ENCODE data around the gene PEX16. TPM values are rescaled to one million over a fixed set of nuclear protein-coding genes. Genes with fewer than 3 reads are reported as not detected.
A peak's percentile ranks its signal among the peaks of the same experiment; 100 is the strongest.

The PEX16 gene
- total and polyA plus RNA-seq, 9 of the 15 experiments (the other 6 are each of a cell fraction or from before 2014, with no cell fraction given) = 1.5 to 43.9 (median 14.6) TPM

- in situ Hi-C loops (cut with MboI) = no loop called here
- H3K27ac ChIP-seq (ENCODE audit: extremely low read depth, low read depth, low read length) = no peak overlapping the region
- peak overlapping the region in 1 of 2 experiments; percentile 65; a peak in 1 of 4 replicates for H3K9ac ChIP-seq (ENCODE audit: insufficient read depth in 1 of 2, low read depth in 2 of 2, low read length in 2 of 2)
- H3K4me2 ChIP-seq (ENCODE audit: insufficient read depth, low read length) = no peak overlapping the region
- no peaks in the 10 kb centered on the region; the same call in 1 of the 2 replicates for H4K20me1 ChIP-seq (replicated peaks; ENCODE audit: control insufficient read depth, insufficient read depth, low read length)
- POLR2A ChIA-PET = interaction anchor here (1.0 to 1.3 kb wide), 2 partner anchors 10 to 14 kb away, joined by 3 read pairs; no protein-coding TSS in a partner anchor
- intact Hi-C loops (cut with micrococcal nuclease) = no loop called here
- H3K9me1 ChIP-seq (ENCODE audit: control insufficient read depth, insufficient read depth, low read length) = no peaks in the 10 kb centered on the region
- H3K4me1 ChIP-seq (replicated peaks in 1 of 2; ENCODE audit: control insufficient read depth in 2 of 2, insufficient read depth in 2 of 2, low read length in 2 of 2) = peaks cover 5 to 19% of the 10 kb centered on the region in 2 experiments; a peak in 3 of 5 replicates
- H3K36me3 ChIP-seq (ENCODE audit: control insufficient read depth, insufficient read depth, low read length) = peaks cover 49% of the 10 kb centered on the region; the same call in 2 of the 3 replicates
- no peaks in the 10 kb centered on the region for H3K9me3 ChIP-seq (replicated peaks; ENCODE audit: control insufficient read depth, insufficient read depth, low read depth, low read length)
- WGBS (ENCODE audit: insufficient coverage, low coverage, missing lambda C conversion rate) = 76% methylated on average over 12 of the region's 12 CpGs
- TF ChIP-seq CSDE1 (IDR thresholded peaks at IDR 0.05) (no peak), FOXA1 (IDR thresholded peaks at IDR 0.05; ENCODE audit: borderline replicate concordance) (no peak), TAL1 (IDR thresholded peaks at IDR 0.05) (no peak), TSC22D4 (tag; IDR thresholded peaks at IDR 0.05) (no peak), PHF20 (IDR thresholded peaks at IDR 0.05; ENCODE audit: partially characterized antibody) (no peak), CAMTA2 (CRISPR knock-in tag; conservative IDR thresholded peaks at IDR 0.05) (no peak)
- TF ChIP-seq, protein P1, sequence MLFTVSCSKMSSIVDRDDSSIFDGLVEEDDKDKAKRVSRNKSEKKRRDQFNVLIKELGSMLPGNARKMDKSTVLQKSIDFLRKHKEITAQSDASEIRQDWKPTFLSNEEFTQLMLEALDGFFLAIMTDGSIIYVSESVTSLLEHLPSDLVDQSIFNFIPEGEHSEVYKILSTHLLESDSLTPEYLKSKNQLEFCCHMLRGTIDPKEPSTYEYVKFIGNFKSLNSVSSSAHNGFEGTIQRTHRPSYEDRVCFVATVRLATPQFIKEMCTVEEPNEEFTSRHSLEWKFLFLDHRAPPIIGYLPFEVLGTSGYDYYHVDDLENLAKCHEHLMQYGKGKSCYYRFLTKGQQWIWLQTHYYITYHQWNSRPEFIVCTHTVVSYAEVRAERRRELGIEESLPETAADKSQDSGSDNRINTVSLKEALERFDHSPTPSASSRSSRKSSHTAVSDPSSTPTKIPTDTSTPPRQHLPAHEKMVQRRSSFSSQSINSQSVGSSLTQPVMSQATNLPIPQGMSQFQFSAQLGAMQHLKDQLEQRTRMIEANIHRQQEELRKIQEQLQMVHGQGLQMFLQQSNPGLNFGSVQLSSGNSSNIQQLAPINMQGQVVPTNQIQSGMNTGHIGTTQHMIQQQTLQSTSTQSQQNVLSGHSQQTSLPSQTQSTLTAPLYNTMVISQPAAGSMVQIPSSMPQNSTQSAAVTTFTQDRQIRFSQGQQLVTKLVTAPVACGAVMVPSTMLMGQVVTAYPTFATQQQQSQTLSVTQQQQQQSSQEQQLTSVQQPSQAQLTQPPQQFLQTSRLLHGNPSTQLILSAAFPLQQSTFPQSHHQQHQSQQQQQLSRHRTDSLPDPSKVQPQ (CRISPR knock-in tag; IDR thresholded peaks at IDR 0.05; ENCODE audit: borderline replicate concordance) = no peak
- FAIRE-seq (no peak), DNase-seq (ENCODE audit: extremely low read depth in 1 of 4, low spot score in 3 of 4) (no peak), ATAC-seq (no peak)
- BruUV-seq (replicated peaks) = no TSS peak
- H3K79me2 ChIP-seq (ENCODE audit: control insufficient read depth, insufficient read depth, low read length) = no peaks in the 10 kb centered on the region
- H3K4me3 ChIP-seq = no peak overlapping the region
- CTCF ChIA-PET (ENCODE audit: low intra/inter-chr PET ratio) = no interaction called here
- no peak overlapping the region for H2AFZ ChIP-seq (ENCODE audit: low read depth, low read length)
- H3K27me3 ChIP-seq (ENCODE audit: control insufficient read depth in 2 of 2, insufficient read depth in 2 of 2, low read length in 2 of 2) = no peaks in the 10 kb centered on the region
These were observed 17.1 kb upstream of the PEX16 start for GRCh38 chr11:45934580-45935318.

All from K562 (cell line).